Activated CD8-positive, alpha-beta T cell treated with anti-CD3 and anti-CD28 coated beads for 36 hours (primary cell): ENCODE results near the gene C16orf90. TPM values are rescaled to one million over a fixed set of nuclear protein-coding genes. Genes with fewer than 3 reads are reported as not detected.
"Not testable (repeated sequence)": the region's sequence is repeated elsewhere in the genome, so short reads cannot be mapped to it uniquely, and the experiment has no call there.

Experiments used
- ATAC-seq: fragments of 200-7000 bp; cut with Tn5 transposase; one replicate; pipeline ENCODE4 v1.10.0; 2021; ENCODE audit warnings: mild to moderate bottlenecking, moderate library complexity
- CTCF ChIA-PET: fragments of 350-600 bp; sonication (Branson Sonifier 250); formaldehyde crosslinking; loops from one replicate; lab custom pipeline; 2021; ENCODE audit warnings: antibody characterized with exemption; lab: Charles Lee
- POLR2A ChIA-PET: fragments of 350-600 bp; sonication (Branson Sonifier 250); formaldehyde crosslinking; loops from one replicate; lab custom pipeline; 2021; ENCODE audit warnings: antibody characterized with exemption; lab: Charles Lee
- DNase-seq: peaks from one replicate; pipeline ENCODE4 v3.0.0-alpha.2; 2020
- H3K27ac Mint-ChIP-seq: one replicate; pipeline ENCODE4 v1.8.0; 2021; ENCODE audit warnings: mild to moderate bottlenecking, mixed read lengths
- H3K27me3 Mint-ChIP-seq: one replicate; pipeline ENCODE4 v1.8.0; 2021; ENCODE audit warnings: mixed read lengths
- H3K36me3 Mint-ChIP-seq: one replicate; pipeline ENCODE4 v1.8.0; 2021; ENCODE audit warnings: low read depth, mixed read lengths
- H3K4me1 Mint-ChIP-seq: one replicate; pipeline ENCODE4 v1.8.0; 2021; ENCODE audit warnings: low read depth, mixed read lengths
- H3K4me3 Mint-ChIP-seq: one replicate; pipeline ENCODE4 v1.8.0; 2021; ENCODE audit warnings: mild to moderate bottlenecking, moderate library complexity, mixed read lengths
- H3K9me3 Mint-ChIP-seq: one replicate; pipeline ENCODE4 v1.8.0; 2021; ENCODE audit warnings: mixed read lengths
- CTCF ChIP-seq: fragments of 200-600 bp; IDR thresholded peaks from one replicate; pipeline ENCODE4 v1.8.0; 2022; ENCODE audit warnings: antibody characterized with exemption, mild to moderate bottlenecking
- intact Hi-C: fragments of 100-400 bp; cut with micrococcal nuclease; formaldehyde crosslinking; loops from one replicate; pipeline ENCODE4 v1.10.0; 2022
- total RNA-seq, 2 experiments: library from RNA; stranded (reverse); gene quantifications; one replicate each; pipeline ENCODE4 v1.2.3, GENCODE V29; 2021

Gene C16orf90
- total RNA-seq, 2 experiments from 2014 or later, result not detected

DNA sequence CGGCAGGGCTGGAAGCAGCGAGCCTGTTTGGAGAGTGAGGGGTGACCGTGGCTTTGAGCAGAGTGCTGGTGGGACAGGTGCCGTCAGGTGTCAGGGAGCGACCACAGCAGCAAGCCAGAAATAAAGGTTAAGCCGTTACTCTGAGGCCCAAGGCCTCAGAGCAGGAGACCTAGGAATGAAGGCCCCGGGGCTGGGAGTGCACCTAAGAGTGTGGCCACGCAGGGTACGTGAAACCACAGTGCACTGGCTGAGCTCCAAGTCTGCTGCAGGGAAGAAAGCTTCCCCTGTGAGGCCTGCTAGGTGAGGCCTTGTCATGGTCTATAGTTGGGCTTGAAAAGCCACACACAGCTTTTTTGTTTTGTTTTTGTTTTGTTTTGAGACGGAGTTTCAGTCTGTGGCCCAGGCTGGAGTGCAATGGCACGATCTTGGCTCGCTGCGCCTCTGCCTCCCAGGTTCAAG, 14.2 kb upstream of the C16orf90 start:
- TF ChIP-seq CTCF, result no peak
- Mint-ChIP-seq H3K9me3 (no peaks in the 10 kb centered on the region), H3K36me3 (peaks cover 52% of the 10 kb centered on the region), H3K27ac (peak overlapping the region; percentile 86), H3K4me3 (no peak overlapping the region), H3K4me1 (peaks cover 56% of the 10 kb centered on the region), H3K27me3 (no peaks in the 10 kb centered on the region)
- ChIA-PET POLR2A (interaction anchor here (0.9 to 1.4 kb wide), 3 partner anchors 8 to 245 kb away, joined by 3 read pairs; partner anchors contain the start of gene CLUAP1), CTCF (interaction anchor here (0.6 to 1.0 kb wide), 4 partner anchors 9 to 57 kb away, joined by 3 to 4 read pairs (median 3); no protein-coding TSS in a partner anchor)
- intact Hi-C loops, result loop anchor here (10.0 kb wide), 2 partner anchors 65 to 325 kb away; partner anchors contain the start of genes NLRC3 and OR1F1
- DNase-seq (peak; percentile 92), ATAC-seq (peak; percentile 89)

- H3K4me3 Mint-ChIP-seq, result no peak overlapping the region
- CTCF ChIA-PET, result interaction anchor here (0.6 to 0.9 kb wide), 2 partner anchors 15 to 57 kb away, joined by 3 read pairs; no protein-coding TSS in a partner anchor
- DNase-seq (no peak), ATAC-seq (no peak)
- peaks cover 63% of the 10 kb centered on the region for H3K4me1 Mint-ChIP-seq
- H3K9me3 Mint-ChIP-seq, result no peaks in the 10 kb centered on the region
- no peaks in the 10 kb centered on the region for H3K27me3 Mint-ChIP-seq
- POLR2A ChIA-PET, result interaction anchor here (1.2 kb wide), 1 partner anchor 9 kb away, joined by 4 read pairs; no protein-coding TSS in a partner anchor
- peak overlapping the region; percentile 86 for H3K27ac Mint-ChIP-seq
- intact Hi-C loops, result loop anchor here (10.0 kb wide), 2 partner anchors 66 to 324 kb away; partner anchors contain the start of genes NLRC3 and OR1F1
- no peak for TF ChIP-seq CTCF
- H3K36me3 Mint-ChIP-seq, result peaks cover 51% of the 10 kb centered on the region
Observed at GRCh38 chr16:3508736-3509135, 13.4 kb upstream of the C16orf90 start.

GRCh38 chr16:3503523-3503922, 8.2 kb upstream of the C16orf90 start:
- Mint-ChIP-seq H3K4me3 (peak overlapping the region; percentile 94), H3K27me3 (no peaks in the 10 kb centered on the region), H3K36me3 (peaks cover 18% of the 10 kb centered on the region), H3K4me1 (peaks cover 58% of the 10 kb centered on the region), H3K27ac (peak overlapping the region; percentile 81), H3K9me3 (no peaks in the 10 kb centered on the region)
- POLR2A ChIA-PET, result interaction anchor here (1.0 kb wide), 1 partner anchor 199 kb away, joined by 3 read pairs; the partner anchor contains the start of genes TIGD7 and ZNF75A
- ATAC-seq (peak; percentile 53), DNase-seq (peak; percentile 80)
- no peak for TF ChIP-seq CTCF
- intact Hi-C loops, result loop anchor here (10.0 kb wide), 2 partner anchors 71 to 319 kb away; partner anchors contain the start of genes NLRC3 and OR1F1
- CTCF ChIA-PET, result interaction anchor here (1.0 kb wide), 1 partner anchor 472 kb away, joined by 3 read pairs; no protein-coding TSS in a partner anchor

DNA sequence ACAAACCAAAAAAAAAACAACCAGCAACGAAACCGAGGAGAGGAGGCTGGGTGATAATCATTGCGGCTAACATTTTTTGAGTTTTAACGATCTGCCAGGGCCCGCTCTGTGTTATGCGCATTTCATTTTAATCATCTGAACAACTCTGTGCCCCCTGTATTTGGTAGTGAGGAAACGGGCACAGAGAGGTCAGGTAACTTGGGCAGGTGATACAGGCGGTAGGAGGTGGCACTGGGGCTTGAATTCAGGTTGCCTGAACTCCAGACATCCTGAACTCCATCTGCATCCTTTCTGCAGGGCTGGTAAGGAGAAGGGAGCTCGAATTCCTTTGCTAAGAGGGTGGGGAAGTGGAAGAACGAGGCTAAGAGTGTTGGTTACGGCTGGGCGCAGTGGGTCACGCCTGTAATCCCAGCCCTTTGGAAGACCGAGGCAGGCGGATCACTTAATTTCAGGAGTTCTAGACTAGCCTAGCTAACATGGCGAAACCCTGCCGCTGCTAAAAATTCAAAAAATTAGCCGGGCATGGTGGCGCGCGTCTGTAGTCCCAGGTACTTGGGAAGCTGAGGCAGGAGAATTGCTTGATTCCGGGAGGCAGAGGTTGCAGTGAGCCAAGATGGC, 6.6 kb upstream of the C16orf90 start:
- peaks cover 52% of the 10 kb centered on the region for H3K4me1 Mint-ChIP-seq
- intact Hi-C loops, result loop anchor here (10.0 kb wide), 2 partner anchors 73 to 317 kb away; partner anchors contain the start of genes NLRC3 and OR1F1
- H3K36me3 Mint-ChIP-seq, result peaks cover 10% of the 10 kb centered on the region
- CTCF ChIA-PET, result interaction anchor here (1.2 to 1.8 kb wide), 2 partner anchors 42 to 372 kb away, joined by 3 to 4 read pairs; no protein-coding TSS in a partner anchor
- no peak for TF ChIP-seq CTCF
- H3K9me3 Mint-ChIP-seq, result no peaks in the 10 kb centered on the region
- ATAC-seq (no peak), DNase-seq (no peak)
- peak overlapping the region; percentile 93 for H3K27ac Mint-ChIP-seq
- POLR2A ChIA-PET, result interaction anchor here (1.4 to 1.5 kb wide), 2 partner anchors 11 to 203 kb away, joined by 3 to 5 read pairs; no protein-coding TSS in a partner anchor
- peak overlapping the region; percentile 94 for H3K4me3 Mint-ChIP-seq
- no peaks in the 10 kb centered on the region for H3K27me3 Mint-ChIP-seq

DNA sequence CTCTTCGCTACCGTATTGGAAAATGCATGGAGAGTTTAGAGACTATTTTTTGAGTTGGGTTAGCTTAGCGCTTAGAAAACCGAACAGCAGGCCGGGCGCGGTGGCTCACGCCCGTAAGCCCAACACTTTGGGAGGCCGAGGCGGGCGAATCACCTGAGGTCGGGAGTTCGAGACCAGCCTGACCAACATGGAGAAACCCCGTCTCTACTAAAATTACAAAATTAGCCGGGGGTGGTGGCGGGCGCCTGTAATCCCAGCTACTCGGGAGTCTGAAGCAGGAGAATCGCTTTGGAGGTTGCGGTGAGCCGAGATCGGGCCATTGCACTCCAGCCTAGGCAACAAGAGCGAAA, 6.1 kb upstream of the C16orf90 start:
- ChIA-PET CTCF (interaction anchor here (1.2 to 1.8 kb wide), 2 partner anchors 41 to 372 kb away, joined by 3 to 4 read pairs; no protein-coding TSS in a partner anchor), POLR2A (interaction anchor here (0.6 to 1.5 kb wide), 5 partner anchors 9 to 239 kb away, joined by 3 to 5 read pairs (median 3); partner anchors contain the start of gene NAA60)
- H3K36me3 Mint-ChIP-seq, result peaks cover 10% of the 10 kb centered on the region
- DNase-seq, H3K27me3 Mint-ChIP-seq, ATAC-seq, H3K9me3 Mint-ChIP-seq: not testable (repeated sequence)
- intact Hi-C loops, result loop anchor here (10.0 kb wide), 2 partner anchors 73 to 317 kb away; partner anchors contain the start of genes NLRC3 and OR1F1
- H3K4me1 Mint-ChIP-seq, result peaks cover 52% of the 10 kb centered on the region
- H3K27ac Mint-ChIP-seq, result peak overlapping the region; percentile 93
- H3K4me3 Mint-ChIP-seq, result peak overlapping the region; percentile 94
